ENCODE data around the gene RAB11B.

RAB11B gene

DNA sequence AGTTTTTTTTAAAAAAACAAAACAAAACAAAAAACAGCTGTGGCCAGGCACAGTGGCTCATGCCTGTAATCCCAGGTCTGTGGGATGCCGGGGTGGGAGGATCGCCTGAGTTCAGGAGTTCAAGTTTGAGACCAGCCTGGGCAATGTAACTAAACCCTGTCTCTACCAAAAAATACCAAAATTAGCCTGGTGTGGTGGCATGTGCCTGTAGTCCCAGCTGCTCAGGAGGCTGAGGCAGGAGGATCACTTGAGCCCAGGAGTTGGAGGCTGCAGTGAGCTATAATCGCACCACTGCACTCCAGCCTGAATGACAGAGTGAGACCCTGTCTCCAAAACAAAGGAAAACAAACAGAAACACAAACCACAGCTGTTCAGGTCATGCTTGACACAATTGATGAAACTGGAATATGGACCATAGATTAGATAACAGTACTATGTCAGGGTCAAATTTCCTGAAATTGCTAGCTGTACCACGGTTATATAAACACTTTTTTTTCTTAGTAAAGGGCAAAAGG lies 33.1 kb upstream of the RAB11B start:
- no peaks in the 10 kb centered on the region for H3K27me3 ChIP-seq (ENCODE audit: insufficient read depth, low read length)
- peak overlapping the region; percentile 98 for H3K27ac ChIP-seq (ENCODE audit: low read depth, low read length)
- H3K79me2 ChIP-seq (ENCODE audit: control insufficient read depth, insufficient read depth, low read length, unreplicated experiment): no peaks in the 10 kb centered on the region
- no peak overlapping the region for H3K4me3 ChIP-seq (ENCODE audit: low read depth, low read length)
- no peaks in the 10 kb centered on the region for H3K36me3 ChIP-seq (ENCODE audit: insufficient read depth, low read length)
- H3K4me1 ChIP-seq (ENCODE audit: control insufficient read depth, insufficient read depth, low read length, unreplicated experiment): peaks cover 27% of the 10 kb centered on the region
- H2AFZ ChIP-seq (ENCODE audit: low read length, unreplicated experiment): no peak overlapping the region

DNA sequence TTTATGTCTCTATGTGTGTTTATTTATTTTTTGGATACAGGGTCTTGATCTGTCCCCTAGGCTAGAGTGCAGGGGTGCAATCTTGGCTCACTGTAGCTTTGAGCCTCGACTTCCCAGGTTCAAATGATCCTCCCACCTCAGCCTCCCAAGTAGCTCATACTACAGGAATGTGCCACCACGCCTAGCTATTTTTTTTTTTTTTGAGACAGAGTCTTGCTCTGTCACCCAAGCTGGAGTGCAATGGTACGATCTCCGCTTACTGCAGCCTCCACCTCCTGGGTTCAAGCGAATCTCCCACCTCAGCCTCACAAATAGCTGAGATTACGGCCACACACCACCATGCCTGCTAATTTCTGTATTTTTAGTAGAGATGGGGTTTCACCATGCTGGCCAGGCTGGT lies 31.2 kb upstream of the RAB11B start:
- Histone ChIP-seq H3K27me3 (ENCODE audit: insufficient read depth, low read length) (no peaks in the 10 kb centered on the region), H3K27ac (ENCODE audit: low read depth, low read length) (no peak overlapping the region), H3K4me1 (ENCODE audit: control insufficient read depth, insufficient read depth, low read length, unreplicated experiment) (peaks cover 34% of the 10 kb centered on the region), H3K4me3 (ENCODE audit: low read depth, low read length) (no peak overlapping the region), H2AFZ (ENCODE audit: low read length, unreplicated experiment) (no peak overlapping the region), H3K36me3 (ENCODE audit: insufficient read depth, low read length) (no peaks in the 10 kb centered on the region), H3K79me2 (ENCODE audit: control insufficient read depth, insufficient read depth, low read length, unreplicated experiment) (no peaks in the 10 kb centered on the region)

DNA sequence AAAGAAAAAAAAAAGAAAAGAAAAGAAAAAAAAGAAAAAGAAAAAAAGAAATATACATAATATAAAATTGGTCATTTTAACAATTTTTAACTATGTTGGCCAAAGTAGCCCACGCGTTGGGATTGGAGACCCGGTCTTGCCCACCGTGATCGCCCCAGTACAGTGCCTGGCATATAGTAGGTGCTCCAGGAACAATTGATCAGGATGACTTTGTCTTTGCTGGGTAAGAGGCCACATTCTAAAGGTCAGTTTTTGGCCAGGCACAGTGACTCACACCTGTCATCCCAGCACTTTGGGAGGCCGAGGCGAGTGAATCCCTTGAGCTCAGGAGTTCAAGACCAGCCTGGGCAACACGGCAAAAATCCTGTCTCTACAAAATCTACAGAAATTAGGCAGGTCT lies 30.0 kb upstream of the RAB11B start:
- Histone ChIP-seq H3K79me2 (ENCODE audit: control insufficient read depth, insufficient read depth, low read length, unreplicated experiment) (peaks cover 7% of the 10 kb centered on the region), H3K4me1 (ENCODE audit: control insufficient read depth, insufficient read depth, low read length, unreplicated experiment) (peaks cover 29% of the 10 kb centered on the region), H3K36me3 (ENCODE audit: insufficient read depth, low read length) (no peaks in the 10 kb centered on the region), H2AFZ (ENCODE audit: low read length, unreplicated experiment) (no peak overlapping the region), H3K27ac (ENCODE audit: low read depth, low read length) (no peak overlapping the region), H3K4me3 (ENCODE audit: low read depth, low read length) (no peak overlapping the region), H3K27me3 (ENCODE audit: insufficient read depth, low read length) (no peaks in the 10 kb centered on the region)

DNA sequence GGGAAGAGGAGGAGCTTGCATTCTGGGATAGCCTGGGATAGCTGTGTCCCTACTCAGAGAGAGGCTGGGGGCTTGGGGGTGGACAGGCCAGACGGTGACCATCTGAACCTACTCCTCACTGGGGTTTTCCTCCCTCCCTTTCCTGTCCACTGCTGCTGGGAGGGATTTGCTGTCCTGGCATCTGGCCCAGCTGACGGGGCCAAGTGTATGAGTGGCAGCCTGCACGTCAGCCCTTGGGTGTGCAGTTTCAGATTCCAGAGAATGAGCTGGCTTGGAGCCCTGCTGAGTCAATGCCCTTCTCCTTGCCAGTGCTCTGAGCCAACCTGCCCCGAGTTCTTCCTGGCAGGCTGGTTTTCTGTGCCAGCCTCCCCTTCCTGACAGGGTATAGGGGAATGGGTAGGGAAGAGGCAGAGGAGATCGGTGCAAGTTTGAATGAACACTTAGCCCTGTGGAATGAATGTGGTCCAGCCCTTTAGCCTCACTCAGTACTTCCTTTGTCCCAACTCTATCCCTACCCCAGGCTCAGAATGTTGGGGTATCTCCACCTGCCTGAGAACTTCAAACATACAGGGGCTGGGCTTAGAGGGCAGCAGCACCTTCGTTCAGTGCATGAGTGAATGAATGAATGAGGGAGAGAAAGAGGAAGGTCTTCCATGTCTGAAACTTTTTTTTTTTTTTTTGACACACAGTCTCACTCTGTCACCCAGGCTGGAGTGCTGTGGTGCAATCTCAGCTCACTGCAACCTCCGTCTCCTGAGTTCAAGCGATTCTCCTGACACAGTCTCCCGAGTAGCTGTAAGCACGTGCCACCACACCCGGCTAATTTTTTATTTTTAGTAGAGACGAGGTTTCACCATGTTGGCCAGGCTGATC lies 28.0 kb upstream of the RAB11B start:
- peak overlapping the region; percentile 55 for H3K4me3 ChIP-seq (ENCODE audit: low read depth, low read length)
- peaks cover 18% of the 10 kb centered on the region for H3K79me2 ChIP-seq (ENCODE audit: control insufficient read depth, insufficient read depth, low read length, unreplicated experiment)
- H3K4me1 ChIP-seq (ENCODE audit: control insufficient read depth, insufficient read depth, low read length, unreplicated experiment): peaks cover 27% of the 10 kb centered on the region
- H3K36me3 ChIP-seq (ENCODE audit: insufficient read depth, low read length): no peaks in the 10 kb centered on the region
- H3K27me3 ChIP-seq (ENCODE audit: insufficient read depth, low read length): no peaks in the 10 kb centered on the region
- H2AFZ ChIP-seq (ENCODE audit: low read length, unreplicated experiment): no peak overlapping the region
- peak overlapping the region; percentile 98 for H3K27ac ChIP-seq (ENCODE audit: low read depth, low read length)

DNA sequence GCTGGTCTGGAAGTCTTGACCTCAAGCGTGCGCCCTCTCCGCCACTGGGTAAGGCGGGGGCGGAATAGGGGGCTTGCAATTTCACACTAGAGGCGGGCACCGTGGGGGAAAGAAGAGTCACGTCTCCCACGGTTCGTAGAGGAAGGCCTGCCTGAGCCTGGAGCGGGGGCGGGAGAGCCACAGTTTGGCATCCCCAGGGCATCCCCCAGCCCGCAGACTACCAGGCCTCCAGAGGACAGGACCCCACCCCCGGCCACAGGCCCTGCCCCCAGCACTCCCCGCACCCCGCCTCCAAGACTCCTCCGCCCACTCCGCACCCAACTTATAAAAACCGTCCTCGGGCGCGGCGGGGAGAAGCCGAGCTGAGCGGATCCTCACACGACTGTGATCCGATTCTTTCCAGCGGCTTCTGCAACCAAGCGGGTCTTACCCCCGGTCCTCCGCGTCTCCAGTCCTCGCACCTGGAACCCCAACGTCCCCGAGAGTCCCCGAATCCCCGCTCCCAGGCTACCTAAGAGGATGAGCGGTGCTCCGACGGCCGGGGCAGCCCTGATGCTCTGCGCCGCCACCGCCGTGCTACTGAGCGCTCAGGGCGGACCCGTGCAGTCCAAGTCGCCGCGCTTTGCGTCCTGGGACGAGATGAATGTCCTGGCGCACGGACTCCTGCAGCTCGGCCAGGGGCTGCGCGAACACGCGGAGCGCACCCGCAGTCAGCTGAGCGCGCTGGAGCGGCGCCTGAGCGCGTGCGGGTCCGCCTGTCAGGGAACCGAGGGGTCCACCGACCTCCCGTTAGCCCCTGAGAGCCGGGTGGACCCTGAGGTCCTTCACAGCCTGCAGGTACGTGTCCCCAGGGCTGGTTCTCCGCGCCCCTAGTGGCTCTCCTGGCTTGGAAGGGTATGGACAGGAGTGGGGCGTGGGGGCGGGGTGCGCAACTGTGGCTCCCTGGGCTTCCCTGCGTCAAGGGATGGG lies 26.1 kb upstream of the RAB11B start, which contains the start of gene ANGPTL4:
Gene ANGPTL4, plus strand, starts transcription at position 353 of the 969 bp plus-strand sequence. Its CDS starts 167 bp downstream, at position 520.
- H3K36me3 ChIP-seq (ENCODE audit: insufficient read depth, low read length): no peaks in the 10 kb centered on the region; the same call in 1 of the 2 replicates
- no peak within 1 kb of the TSS for H2AFZ ChIP-seq (ENCODE audit: low read length, unreplicated experiment)
- H3K4me3 ChIP-seq (ENCODE audit: low read depth, low read length): peak within 1 kb of the TSS; percentile 98
- no peaks in the 10 kb centered on the region for H3K27me3 ChIP-seq (ENCODE audit: insufficient read depth, low read length)
- peaks cover 18% of the 10 kb centered on the region for H3K79me2 ChIP-seq (ENCODE audit: control insufficient read depth, insufficient read depth, low read length, unreplicated experiment)
- H3K27ac ChIP-seq (ENCODE audit: low read depth, low read length): peak within 1 kb of the TSS; percentile 92
- H3K4me1 ChIP-seq (ENCODE audit: control insufficient read depth, insufficient read depth, low read length, unreplicated experiment): peaks cover 39% of the 10 kb centered on the region

DNA sequence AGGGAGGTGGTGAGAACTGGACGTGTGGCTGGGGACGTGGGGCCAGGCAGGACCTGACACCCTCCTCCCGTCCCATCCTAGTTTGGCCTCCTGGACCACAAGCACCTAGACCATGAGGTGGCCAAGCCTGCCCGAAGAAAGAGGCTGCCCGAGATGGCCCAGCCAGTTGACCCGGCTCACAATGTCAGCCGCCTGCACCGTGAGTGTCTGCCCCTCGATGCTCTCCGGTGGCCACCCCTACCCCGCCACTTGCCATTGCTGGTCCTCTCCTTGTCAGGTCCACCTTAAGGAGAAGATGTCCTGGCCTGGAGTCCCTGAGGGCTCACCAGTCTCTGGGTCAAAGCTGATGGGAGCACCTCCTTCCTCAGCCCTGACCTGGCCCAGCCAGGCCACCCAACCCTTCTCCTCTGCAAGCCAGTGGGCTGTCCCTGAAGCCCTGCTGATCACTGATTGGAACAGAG lies 24.0 kb upstream of the RAB11B start:
- peaks cover 18% of the 10 kb centered on the region for H3K79me2 ChIP-seq (ENCODE audit: control insufficient read depth, insufficient read depth, low read length, unreplicated experiment)
- H3K27me3 ChIP-seq (ENCODE audit: insufficient read depth, low read length): no peaks in the 10 kb centered on the region
- H3K27ac ChIP-seq (ENCODE audit: low read depth, low read length): peak overlapping the region; percentile 16; the same call in 1 of the 2 replicates
- no peak overlapping the region for H2AFZ ChIP-seq (ENCODE audit: low read length, unreplicated experiment)
- H3K36me3 ChIP-seq (ENCODE audit: insufficient read depth, low read length): no peaks in the 10 kb centered on the region; the same call in 1 of the 2 replicates
- peaks cover 33% of the 10 kb centered on the region for H3K4me1 ChIP-seq (ENCODE audit: control insufficient read depth, insufficient read depth, low read length, unreplicated experiment)
- H3K4me3 ChIP-seq (ENCODE audit: low read depth, low read length): peak overlapping the region; percentile 72

DNA sequence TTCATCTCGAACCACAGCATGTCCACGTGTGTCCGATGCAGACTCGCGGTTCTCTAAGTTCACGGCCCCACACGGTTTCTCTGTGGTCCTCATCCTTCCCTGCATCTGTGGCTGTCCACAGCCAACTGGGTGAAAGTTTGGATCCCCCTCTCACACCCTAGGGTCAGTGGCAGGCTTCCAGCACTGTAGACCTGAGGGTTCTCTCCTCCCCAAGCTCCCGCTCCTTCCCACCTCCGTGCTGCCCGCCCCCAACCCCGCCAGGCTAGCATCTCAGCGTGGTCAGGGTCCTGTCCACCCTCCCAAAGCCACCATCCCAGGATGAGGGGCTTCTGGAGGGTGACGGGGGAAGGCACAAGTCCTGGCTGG lies 23.2 kb upstream of the RAB11B start:
- Histone ChIP-seq H3K27me3 (ENCODE audit: insufficient read depth, low read length) (no peaks in the 10 kb centered on the region), H3K36me3 (ENCODE audit: insufficient read depth, low read length) (no peaks in the 10 kb centered on the region; the same call in 1 of the 2 replicates), H3K27ac (ENCODE audit: low read depth, low read length) (peak overlapping the region; percentile 67), H3K4me3 (ENCODE audit: low read depth, low read length) (peak overlapping the region; percentile 72), H3K4me1 (ENCODE audit: control insufficient read depth, insufficient read depth, low read length, unreplicated experiment) (peaks cover 30% of the 10 kb centered on the region), H3K79me2 (ENCODE audit: control insufficient read depth, insufficient read depth, low read length, unreplicated experiment) (peaks cover 18% of the 10 kb centered on the region), H2AFZ (ENCODE audit: low read length, unreplicated experiment) (no peak overlapping the region)

DNA sequence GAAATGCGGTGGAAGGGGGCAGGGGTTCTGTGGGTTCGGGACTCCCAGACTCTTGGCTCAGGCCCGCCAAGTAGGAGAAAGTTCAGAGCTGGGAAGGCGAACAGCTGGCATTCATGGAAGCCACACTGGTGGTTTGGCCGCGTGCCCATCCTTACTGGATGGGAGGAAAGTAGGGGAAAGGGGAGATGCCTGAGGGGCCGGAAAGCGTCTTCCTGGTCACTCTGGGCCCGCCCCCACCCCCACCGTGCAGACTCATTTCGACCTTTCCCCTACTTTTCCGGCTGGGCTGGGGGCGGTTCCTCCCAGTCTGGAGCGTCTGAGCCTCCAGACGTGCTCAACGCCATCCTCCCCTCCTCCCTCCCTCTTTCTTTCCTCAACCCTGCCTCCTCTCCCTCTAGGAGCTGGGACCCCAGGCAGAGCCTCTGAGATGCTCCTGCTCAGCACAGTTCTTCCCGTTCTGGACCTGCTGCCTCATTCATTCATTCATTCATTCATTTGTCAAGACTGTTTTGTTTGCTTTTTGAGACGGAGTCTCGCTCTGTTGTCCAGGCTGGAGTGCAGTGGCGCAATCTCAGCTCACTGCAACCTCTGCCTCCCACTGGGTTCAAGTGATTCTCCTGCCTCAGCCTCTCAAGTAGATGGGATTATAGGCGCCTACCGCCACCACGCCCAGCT lies 22.7 kb upstream of the RAB11B start:
- Histone ChIP-seq H3K36me3 (ENCODE audit: insufficient read depth, low read length) (no peaks in the 10 kb centered on the region; the same call in 1 of the 2 replicates), H3K4me3 (ENCODE audit: low read depth, low read length) (peak overlapping the region; percentile 72), H3K27ac (ENCODE audit: low read depth, low read length) (peak overlapping the region; percentile 67), H3K27me3 (ENCODE audit: insufficient read depth, low read length) (no peaks in the 10 kb centered on the region), H3K4me1 (ENCODE audit: control insufficient read depth, insufficient read depth, low read length, unreplicated experiment) (peaks cover 26% of the 10 kb centered on the region), H2AFZ (ENCODE audit: low read length, unreplicated experiment) (no peak overlapping the region), H3K79me2 (ENCODE audit: control insufficient read depth, insufficient read depth, low read length, unreplicated experiment) (peaks cover 18% of the 10 kb centered on the region)

DNA sequence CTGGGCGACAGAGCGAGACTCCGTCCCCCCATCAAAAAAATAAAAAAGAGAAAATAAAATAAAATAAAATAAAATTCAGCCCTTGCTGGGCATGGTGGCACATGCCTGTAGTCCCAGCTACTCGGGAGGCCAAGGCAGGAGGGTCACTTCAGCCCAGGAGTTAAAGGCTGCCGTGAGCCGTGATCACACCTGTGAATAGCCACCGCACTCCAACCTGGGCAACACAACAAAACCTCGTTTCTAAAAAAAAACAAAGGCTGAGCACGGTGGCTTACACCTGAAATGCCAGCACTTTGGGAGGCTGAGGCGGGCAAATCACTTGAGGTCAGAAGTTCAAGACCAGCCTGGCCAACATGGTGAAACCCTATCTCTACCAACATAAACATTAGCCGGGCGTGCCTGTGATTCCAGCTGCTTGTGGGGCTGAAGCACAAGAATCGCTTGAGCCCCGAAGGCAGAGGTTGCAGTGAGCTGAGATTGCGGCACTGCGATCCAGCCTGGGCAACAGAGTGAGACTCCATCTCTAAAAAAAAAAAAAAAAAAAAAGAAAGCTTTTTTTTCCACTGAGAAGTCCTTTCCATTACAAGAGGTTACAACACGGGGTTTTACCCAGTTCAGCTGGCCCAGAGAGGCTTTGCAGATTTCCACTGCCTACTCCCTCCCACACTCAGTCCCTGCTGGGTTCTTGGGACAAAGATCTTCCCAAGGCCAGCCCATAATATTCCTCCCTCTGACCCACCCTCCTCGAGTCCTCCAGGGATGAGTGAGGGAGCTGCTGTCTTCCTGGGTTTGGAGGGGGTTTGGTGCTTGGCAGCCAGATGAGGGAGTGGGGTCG lies 19.8 kb upstream of the RAB11B start:
- Histone ChIP-seq H3K27me3 (ENCODE audit: insufficient read depth, low read length) (no peaks in the 10 kb centered on the region), H3K27ac (ENCODE audit: low read depth, low read length) (peak overlapping the region; percentile 23; the same call in 1 of the 2 replicates), H3K4me1 (ENCODE audit: control insufficient read depth, insufficient read depth, low read length, unreplicated experiment) (peaks cover 20% of the 10 kb centered on the region), H2AFZ (ENCODE audit: low read length, unreplicated experiment) (no peak overlapping the region), H3K4me3 (ENCODE audit: low read depth, low read length) (no peak overlapping the region), H3K36me3 (ENCODE audit: insufficient read depth, low read length) (peaks cover 10% of the 10 kb centered on the region; the same call in 1 of the 2 replicates), H3K79me2 (ENCODE audit: control insufficient read depth, insufficient read depth, low read length, unreplicated experiment) (peaks cover 10% of the 10 kb centered on the region)
